Measurements from ENCODE around the gene GATA2.

The GATA2 gene

DNA sequence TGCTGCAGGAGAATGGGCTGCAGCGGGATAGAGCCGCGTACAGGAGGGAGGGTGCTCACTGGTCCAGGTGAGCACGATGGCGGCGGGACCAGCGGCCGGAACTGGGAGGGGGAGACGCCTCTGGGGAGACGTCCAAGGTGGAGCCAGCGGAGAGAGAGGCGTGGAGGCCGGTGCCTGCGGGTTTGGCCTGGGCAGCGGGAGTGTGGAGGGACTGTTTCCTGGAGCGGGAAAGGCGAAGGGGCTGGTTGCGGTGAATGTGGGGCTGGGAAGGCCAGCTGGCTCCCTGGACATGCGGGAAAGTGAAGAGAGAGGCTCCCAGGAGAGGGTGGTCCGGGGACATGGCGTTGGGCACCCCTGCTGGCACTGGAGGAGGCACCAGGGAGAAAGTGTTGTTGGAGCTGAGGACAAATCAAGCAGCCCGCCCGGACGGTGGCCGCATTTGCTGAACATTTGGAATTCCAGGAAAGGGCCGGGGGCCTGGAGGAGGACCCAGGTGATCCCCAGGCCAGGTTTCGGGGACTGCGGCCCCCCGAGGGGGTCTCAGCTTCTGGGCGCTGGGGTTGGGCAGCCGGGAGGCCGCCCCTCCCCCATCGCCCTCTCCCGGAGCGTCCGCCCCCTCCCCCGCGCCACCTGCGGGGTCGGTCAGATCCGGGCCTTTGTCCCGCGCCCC is 60.6 kb downstream of the GATA2 start:
- DNase-seq: no peak

DNA sequence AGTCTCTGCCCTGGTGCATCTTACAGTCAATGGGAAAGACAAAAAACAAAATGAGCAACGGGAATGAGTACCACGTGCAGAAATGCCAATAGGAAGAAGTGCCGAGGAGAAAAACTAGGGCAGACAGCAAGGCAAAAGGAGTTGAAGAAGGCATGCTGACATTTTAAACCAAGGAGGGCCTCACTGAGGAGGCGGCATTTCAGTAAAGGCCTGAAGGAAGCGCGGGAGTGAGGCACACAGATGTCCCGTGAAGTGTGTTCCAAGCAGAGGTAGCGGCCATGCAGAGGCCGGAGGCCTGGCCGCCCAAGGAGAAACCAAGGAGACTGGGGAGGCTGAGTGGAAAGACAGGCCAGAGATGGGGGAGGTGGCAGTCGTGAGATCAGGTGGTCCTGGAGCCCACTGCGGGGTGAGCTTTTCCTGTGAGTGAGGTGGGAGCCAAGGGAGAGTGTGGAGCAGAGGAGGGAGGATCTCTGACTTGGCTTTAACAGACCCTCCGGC is 61.1 kb downstream of the GATA2 start:
- no peak for DNase-seq

DNA sequence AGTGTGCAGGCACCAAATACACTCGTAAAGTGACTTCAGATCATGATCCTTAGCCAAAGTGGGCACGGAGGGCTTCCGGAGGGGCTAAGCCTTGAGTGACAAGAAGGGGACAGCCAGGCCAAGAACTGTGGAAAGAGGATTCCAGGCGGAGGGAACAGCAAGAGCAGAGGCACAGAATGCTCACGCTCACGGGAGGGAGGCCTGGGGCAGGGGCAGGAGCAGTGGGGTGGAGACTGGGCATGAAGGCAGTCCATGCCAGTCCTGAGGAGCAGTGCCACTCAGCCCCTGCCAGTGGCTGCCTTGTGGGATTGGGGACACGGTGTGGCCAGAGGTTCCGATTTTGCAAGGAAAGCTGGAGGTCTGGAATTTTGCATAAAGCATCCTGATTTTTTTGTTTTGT is 62.3 kb downstream of the GATA2 start:
- DNase-seq: no peak

DNA sequence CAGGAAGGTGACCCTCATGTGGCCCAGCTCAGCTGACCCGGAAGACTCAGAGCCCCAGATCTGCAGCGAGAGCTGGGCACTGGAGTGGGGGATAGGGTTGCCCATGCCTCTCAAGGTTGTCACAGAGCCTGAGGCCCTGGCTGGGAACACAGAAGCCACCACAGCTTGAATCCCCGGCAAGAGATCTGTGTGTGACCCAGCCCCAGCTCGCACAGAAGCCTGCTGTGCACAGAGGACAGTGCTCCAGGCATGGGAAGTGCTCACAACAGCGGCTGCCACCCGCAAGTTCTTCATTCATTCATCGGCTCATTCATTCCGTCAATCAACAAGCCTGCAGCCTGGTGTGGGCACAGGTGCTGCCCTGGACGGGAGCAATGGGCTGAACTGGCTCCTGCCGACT is 62.7 kb downstream of the GATA2 start:
- DNase-seq: no peak

DNA sequence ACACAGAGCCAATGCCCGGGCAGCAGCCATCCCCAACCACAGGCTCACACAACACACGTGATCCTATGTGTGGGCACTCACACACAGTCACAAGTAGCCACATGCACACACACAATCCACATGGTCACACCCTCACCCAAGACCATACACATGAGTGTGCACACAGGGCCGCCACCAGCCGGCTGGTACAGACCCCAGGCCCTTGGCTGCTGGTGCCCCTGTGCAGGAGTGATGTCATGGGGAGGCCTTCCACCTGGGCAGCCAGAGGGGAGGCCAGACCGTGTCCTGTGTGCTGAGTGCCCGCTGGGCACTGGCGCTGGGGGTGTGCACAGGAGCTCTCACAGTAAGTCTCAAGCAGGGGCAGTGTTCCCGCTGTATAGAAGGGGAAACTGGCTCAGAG is 63.2 kb downstream of the GATA2 start:
- DNase-seq: no peak

Measured in CD4-positive, alpha-beta T cell treated with Interleukin-4 for 1 hour (primary cell).